WTC11 (cell line): ENCODE results near the gene UCKL1. TPM values are rescaled to one million over a fixed set of nuclear protein-coding genes. Genes with fewer than 3 reads are reported as not detected.

Experiments used
- ATAC-seq: fragments of 200-7000 bp; cut with Tn5 transposase; 2 replicates; pipeline ENCODE4 v1.10.0; 2021; ENCODE audit warnings: mild to moderate bottlenecking, moderate library complexity
- CTCF ChIA-PET: fragments of 300-600 bp; sonication (Branson Sonifier 250); formaldehyde crosslinking; loops from one replicate; lab custom pipeline; 2021; ENCODE audit warnings: antibody characterized with exemption; lab: Charles Lee
- POLR2A ChIA-PET: fragments of 350-600 bp; sonication (Branson Sonifier 250); formaldehyde crosslinking; loops from one replicate; lab custom pipeline; 2021; ENCODE audit warnings: antibody characterized with exemption; lab: Charles Lee
- DNase-seq: peaks from one replicate; pipeline ENCODE4 v3.0.0; 2021; ENCODE audit warnings: low spot score
- H3K27ac Mint-ChIP-seq: 2 replicates; pipeline ENCODE4 v1.8.0; 2021; ENCODE audit warnings: mixed read lengths
- H3K27me3 Mint-ChIP-seq: 2 replicates; pipeline ENCODE4 v1.8.0; 2021; ENCODE audit warnings: low read depth, mild to moderate bottlenecking, moderate library complexity, mixed read lengths
- H3K36me3 Mint-ChIP-seq: 2 replicates; pipeline ENCODE4 v1.8.0; 2021; ENCODE audit warnings: mixed read lengths
- H3K4me1 Mint-ChIP-seq: 2 replicates; pipeline ENCODE4 v1.8.0; 2022; ENCODE audit warnings: mixed read lengths
- H3K4me3 Mint-ChIP-seq: 2 replicates; pipeline ENCODE4 v1.8.0; 2021; ENCODE audit warnings: mild to moderate bottlenecking, moderate library complexity, mixed read lengths
- H3K9me3 Mint-ChIP-seq: 2 replicates; pipeline ENCODE4 v1.8.0; 2021; ENCODE audit warnings: mixed read lengths
- ATF6 ChIP-seq: sonication (generic); formaldehyde crosslinking; IDR thresholded peaks from 2 replicates; pipeline ENCODE4 v1.8.1; 2023; ENCODE audit warnings: mild to moderate bottlenecking, missing genetic modification reagents
- ESRRA ChIP-seq: sonication (generic); formaldehyde crosslinking; IDR thresholded peaks from 2 replicates; pipeline ENCODE4 v1.8.1; 2022; ENCODE audit warnings: mild to moderate bottlenecking, missing genetic modification reagents, borderline replicate concordance
- ETV6 ChIP-seq: sonication (generic); formaldehyde crosslinking; IDR thresholded peaks from 2 replicates; pipeline ENCODE4 v1.8.1; 2022; ENCODE audit warnings: mild to moderate bottlenecking, missing genetic modification reagents
- FOXP1 ChIP-seq: sonication (generic); formaldehyde crosslinking; IDR thresholded peaks from 2 replicates; pipeline ENCODE4 v1.8.0; 2022; ENCODE audit warnings: missing genetic modification reagents, mild to moderate bottlenecking, moderate library complexity, borderline replicate concordance
- GTF2I ChIP-seq: fragments of 250-450 bp; sonication (Bioruptor Pico); conservative IDR thresholded peaks from 2 replicates; pipeline ENCODE4 v1.4.0; 2021; ENCODE audit warnings: mild to moderate bottlenecking
- HMGA2 ChIP-seq: fragments of 250-450 bp; sonication (Bioruptor Pico); IDR thresholded peaks from 2 replicates; pipeline ENCODE4 v1.4.0; 2021; ENCODE audit warnings: mild to moderate bottlenecking, moderate library complexity
- IRF1 ChIP-seq: sonication (generic); formaldehyde crosslinking; IDR thresholded peaks from 2 replicates; pipeline ENCODE4 v1.8.0; 2023; ENCODE audit warnings: missing genetic modification reagents
- NFATC4 ChIP-seq: fragments of 250-450 bp; sonication (Bioruptor Pico); IDR thresholded peaks from 2 replicates; pipeline ENCODE4 v1.9.0; 2021; ENCODE audit warnings: mild to moderate bottlenecking
- NR1H2 ChIP-seq: sonication (generic); formaldehyde crosslinking; IDR thresholded peaks from 2 replicates; pipeline ENCODE4 v1.9.0; 2021; ENCODE audit warnings: mild to moderate bottlenecking, moderate library complexity, missing genetic modification reagents
- NR2C2 ChIP-seq: sonication (generic); formaldehyde crosslinking; IDR thresholded peaks from 2 replicates; pipeline ENCODE4 v1.8.0; 2022; ENCODE audit warnings: mild to moderate bottlenecking, missing genetic modification reagents
- OVOL2 ChIP-seq: fragments of 250-450 bp; sonication (Bioruptor Pico); IDR thresholded peaks from 2 replicates; pipeline ENCODE4 v1.9.0; 2021; ENCODE audit warnings: mild to moderate bottlenecking, borderline replicate concordance
- RORB ChIP-seq: fragments of 250-450 bp; sonication (Bioruptor Pico); IDR thresholded peaks from 2 replicates; pipeline ENCODE4 v1.9.0; 2021; ENCODE audit warnings: mild to moderate bottlenecking
- TCF7 ChIP-seq: sonication (generic); formaldehyde crosslinking; IDR thresholded peaks from 2 replicates; pipeline ENCODE4 v1.8.0; 2022; ENCODE audit warnings: mild to moderate bottlenecking, low read depth, missing genetic modification reagents, moderate library complexity
- TEAD1 ChIP-seq: sonication (generic); formaldehyde crosslinking; IDR thresholded peaks from 2 replicates; pipeline ENCODE4 v1.8.0; 2022; ENCODE audit warnings: mild to moderate bottlenecking, missing genetic modification reagents
- USF2 ChIP-seq: sonication (generic); formaldehyde crosslinking; IDR thresholded peaks from 2 replicates; pipeline ENCODE4 v1.8.1; 2023; ENCODE audit warnings: mild to moderate bottlenecking, missing genetic modification reagents, moderate library complexity
- ZBTB21 ChIP-seq: sonication (generic); formaldehyde crosslinking; IDR thresholded peaks from 2 replicates; pipeline ENCODE4 v1.8.1; 2023; ENCODE audit warnings: mild to moderate bottlenecking, missing genetic modification reagents, borderline replicate concordance
- ZBTB43 ChIP-seq: sonication (generic); formaldehyde crosslinking; IDR thresholded peaks from 2 replicates; pipeline ENCODE4 v1.8.1; 2023; ENCODE audit warnings: mild to moderate bottlenecking, missing genetic modification reagents
- ZNF232 ChIP-seq: sonication (generic); formaldehyde crosslinking; IDR thresholded peaks from 2 replicates; pipeline ENCODE4 v1.8.0; 2022; ENCODE audit warnings: mild to moderate bottlenecking, missing genetic modification reagents
- ZNF281 ChIP-seq: sonication (generic); formaldehyde crosslinking; IDR thresholded peaks from 2 replicates; pipeline ENCODE4 v1.8.0; 2023; ENCODE audit warnings: mild to moderate bottlenecking, missing genetic modification reagents
- ZNF416 ChIP-seq: fragments of 250-450 bp; sonication (Bioruptor Pico); IDR thresholded peaks from 2 replicates; pipeline ENCODE4 v1.9.0; 2021; ENCODE audit warnings: mild to moderate bottlenecking, inconsistent platforms
- total RNA-seq: library from RNA; stranded (reverse); gene quantifications from 3 replicates; pipeline ENCODE4 v1.2.3, GENCODE V29; 2021
- TF ChIP-seq, protein P1 (sequence below): sonication (generic); formaldehyde crosslinking; conservative IDR thresholded peaks from 2 replicates; pipeline ENCODE4 v1.8.1; 2023; ENCODE audit warnings: mild to moderate bottlenecking, low read depth, missing genetic modification reagents, moderate library complexity
- TF ChIP-seq, protein P2 (sequence below): sonication (generic); formaldehyde crosslinking; IDR thresholded peaks from 2 replicates; pipeline ENCODE4 v1.8.0; 2022; ENCODE audit warnings: mild to moderate bottlenecking, missing genetic modification reagents

Gene UCKL1
- total RNA-seq, 1 experiment from 2014 or later: 51.2 TPM

DNA sequence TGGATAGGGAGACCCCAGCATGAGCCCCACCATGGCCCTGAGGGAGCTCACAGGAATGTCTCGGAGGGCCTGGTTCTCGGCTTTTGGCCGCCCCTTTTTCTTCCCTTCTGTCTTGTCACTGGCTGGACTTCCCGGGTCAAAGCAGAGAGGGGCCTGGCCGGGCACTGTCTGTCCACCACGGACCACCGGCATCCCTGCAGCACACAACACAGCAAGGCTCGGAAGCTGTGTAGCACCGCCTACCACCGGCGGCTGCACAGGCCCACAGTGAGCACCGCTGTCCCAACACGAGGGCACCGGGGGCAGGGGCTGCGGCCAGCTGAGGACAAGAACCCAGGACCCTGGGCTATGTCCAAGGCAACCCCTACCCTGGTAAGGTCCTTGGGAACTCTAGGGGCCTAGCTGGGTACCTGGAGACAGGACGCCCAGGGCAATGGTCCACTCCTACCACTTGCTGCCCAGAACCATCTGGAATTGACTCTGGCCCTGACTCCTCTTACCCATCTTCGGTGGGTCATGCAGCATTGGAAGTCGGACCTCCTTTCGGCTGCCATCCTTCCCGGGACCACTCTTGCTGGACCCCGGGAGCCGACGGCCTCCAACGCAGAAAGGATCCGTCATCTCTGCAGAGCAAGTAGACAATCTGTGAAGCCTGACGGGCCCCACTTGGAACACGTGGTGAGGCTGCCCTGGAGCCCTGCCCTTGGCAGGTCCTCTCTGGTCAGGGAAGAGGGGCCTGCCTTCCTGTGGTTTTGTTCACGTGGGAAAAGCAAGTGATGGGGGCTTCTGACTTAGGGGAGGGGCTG is 11.3 kb upstream of the UCKL1 start:
- POLR2A ChIA-PET: no interaction called here
- H3K4me3 Mint-ChIP-seq: no peak overlapping the region; the same call in 1 of the 2 replicates

GRCh38 chr20:63966944-63967322 is 10.7 kb upstream of the UCKL1 start:
- peaks cover 55% of the 10 kb centered on the region for H3K36me3 Mint-ChIP-seq
- H3K4me3 Mint-ChIP-seq: no peak overlapping the region
- H3K27ac Mint-ChIP-seq: no peak overlapping the region
- ATAC-seq (no peak), DNase-seq (no peak)
- H3K9me3 Mint-ChIP-seq: peaks cover 3% of the 10 kb centered on the region; the same call in 1 of the 2 replicates
- peaks cover 21% of the 10 kb centered on the region for H3K27me3 Mint-ChIP-seq
- CTCF ChIA-PET: no interaction called here
- POLR2A ChIA-PET: no interaction called here
- H3K4me1 Mint-ChIP-seq: no peaks in the 10 kb centered on the region
- TF ChIP-seq TEAD1 (CRISPR knock-in tag) (no peak), ZNF281 (CRISPR knock-in tag) (no peak), ZBTB21 (CRISPR knock-in tag) (no peak), NFATC4 (CRISPR knock-in tag) (no peak), USF2 (CRISPR knock-in tag) (no peak), NR2C2 (CRISPR knock-in tag) (no peak), NR1H2 (no peak), FOXP1 (CRISPR knock-in tag) (no peak), ZNF416 (CRISPR knock-in tag) (no peak)
- TF ChIP-seq, protein P1, sequence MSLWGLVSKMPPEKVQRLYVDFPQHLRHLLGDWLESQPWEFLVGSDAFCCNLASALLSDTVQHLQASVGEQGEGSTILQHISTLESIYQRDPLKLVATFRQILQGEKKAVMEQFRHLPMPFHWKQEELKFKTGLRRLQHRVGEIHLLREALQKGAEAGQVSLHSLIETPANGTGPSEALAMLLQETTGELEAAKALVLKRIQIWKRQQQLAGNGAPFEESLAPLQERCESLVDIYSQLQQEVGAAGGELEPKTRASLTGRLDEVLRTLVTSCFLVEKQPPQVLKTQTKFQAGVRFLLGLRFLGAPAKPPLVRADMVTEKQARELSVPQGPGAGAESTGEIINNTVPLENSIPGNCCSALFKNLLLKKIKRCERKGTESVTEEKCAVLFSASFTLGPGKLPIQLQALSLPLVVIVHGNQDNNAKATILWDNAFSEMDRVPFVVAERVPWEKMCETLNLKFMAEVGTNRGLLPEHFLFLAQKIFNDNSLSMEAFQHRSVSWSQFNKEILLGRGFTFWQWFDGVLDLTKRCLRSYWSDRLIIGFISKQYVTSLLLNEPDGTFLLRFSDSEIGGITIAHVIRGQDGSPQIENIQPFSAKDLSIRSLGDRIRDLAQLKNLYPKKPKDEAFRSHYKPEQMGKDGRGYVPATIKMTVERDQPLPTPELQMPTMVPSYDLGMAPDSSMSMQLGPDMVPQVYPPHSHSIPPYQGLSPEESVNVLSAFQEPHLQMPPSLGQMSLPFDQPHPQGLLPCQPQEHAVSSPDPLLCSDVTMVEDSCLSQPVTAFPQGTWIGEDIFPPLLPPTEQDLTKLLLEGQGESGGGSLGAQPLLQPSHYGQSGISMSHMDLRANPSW (CRISPR knock-in tag): no peak
- TF ChIP-seq, protein P2, sequence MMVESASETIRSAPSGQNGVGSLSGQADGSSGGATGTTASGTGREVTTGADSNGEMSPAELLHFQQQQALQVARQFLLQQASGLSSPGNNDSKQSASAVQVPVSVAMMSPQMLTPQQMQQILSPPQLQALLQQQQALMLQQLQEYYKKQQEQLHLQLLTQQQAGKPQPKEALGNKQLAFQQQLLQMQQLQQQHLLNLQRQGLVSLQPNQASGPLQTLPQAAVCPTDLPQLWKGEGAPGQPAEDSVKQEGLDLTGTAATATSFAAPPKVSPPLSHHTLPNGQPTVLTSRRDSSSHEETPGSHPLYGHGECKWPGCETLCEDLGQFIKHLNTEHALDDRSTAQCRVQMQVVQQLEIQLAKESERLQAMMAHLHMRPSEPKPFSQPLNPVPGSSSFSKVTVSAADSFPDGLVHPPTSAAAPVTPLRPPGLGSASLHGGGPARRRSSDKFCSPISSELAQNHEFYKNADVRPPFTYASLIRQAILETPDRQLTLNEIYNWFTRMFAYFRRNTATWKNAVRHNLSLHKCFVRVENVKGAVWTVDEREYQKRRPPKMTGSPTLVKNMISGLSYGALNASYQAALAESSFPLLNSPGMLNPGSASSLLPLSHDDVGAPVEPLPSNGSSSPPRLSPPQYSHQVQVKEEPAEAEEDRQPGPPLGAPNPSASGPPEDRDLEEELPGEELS (CRISPR knock-in tag): no peak

More for the DNA sequence above, 11.3 kb upstream of the UCKL1 start:
- no peak overlapping the region for H3K27ac Mint-ChIP-seq
- peaks cover 26% of the 10 kb centered on the region for H3K27me3 Mint-ChIP-seq
- CTCF ChIA-PET: no interaction called here
- TF ChIP-seq ZBTB21 (CRISPR knock-in tag) (no peak), ESRRA (no peak), ETV6 (CRISPR knock-in tag) (no peak), ATF6 (CRISPR knock-in tag) (no peak), TCF7 (CRISPR knock-in tag) (no peak), ZNF232 (CRISPR knock-in tag) (no peak), ZBTB43 (CRISPR knock-in tag) (no peak), GTF2I (CRISPR knock-in tag) (no peak), RORB (CRISPR knock-in tag) (no peak), IRF1 (no peak), OVOL2 (CRISPR knock-in tag) (no peak), HMGA2 (no peak)
- ATAC-seq (no peak), DNase-seq (no peak)
- H3K9me3 Mint-ChIP-seq: peaks cover 3% of the 10 kb centered on the region; the same call in 1 of the 2 replicates
- peaks cover 50% of the 10 kb centered on the region for H3K36me3 Mint-ChIP-seq
- 0 out of 2 replicates have a peak, but pooled peaks cover 2% of the 10 kb centered on the region for H3K4me1 Mint-ChIP-seq
